ENCODE data around the gene SUSD5. TPM values are rescaled to one million over a fixed set of nuclear protein-coding genes. Genes with fewer than 3 reads are reported as not detected.
"Not testable (repeated sequence)": the region's sequence is repeated elsewhere in the genome, so short reads cannot be mapped to it uniquely, and the experiment has no call there.

Gene SUSD5
- total RNA-seq, 1 donor from 2014 or later, result 0.33 TPM

- ChIA-PET POLR2A (no interaction called here), CTCF (no interaction called here)
- TF ChIP-seq CTCF (IDR thresholded peaks at IDR 0.05), result no peak
- Mint-ChIP-seq H3K27ac (no peak overlapping the region), H3K4me1 (no peaks in the 10 kb centered on the region), H3K9me3 (no peaks in the 10 kb centered on the region), H3K4me3 (no peak overlapping the region), H3K27me3 (no peaks in the 10 kb centered on the region), H3K36me3 (ENCODE audit: low read depth) (no peaks in the 10 kb centered on the region)
- ATAC-seq (ENCODE audit: low read depth) (no peak), DNase-seq (no peak)
- intact Hi-C loops (cut with micrococcal nuclease), result no loop called here
These were observed 48.1 kb downstream of the SUSD5 start for GRCh38 chr3:33170531-33170930.

GRCh38 chr3:33167716-33168336 is 50.8 kb downstream of the SUSD5 start:
- Mint-ChIP-seq H3K27ac (no peak overlapping the region), H3K9me3 (no peaks in the 10 kb centered on the region), H3K36me3 (ENCODE audit: low read depth) (no peaks in the 10 kb centered on the region), H3K27me3 (no peaks in the 10 kb centered on the region), H3K4me3 (no peak overlapping the region), H3K4me1 (peaks cover 8% of the 10 kb centered on the region)
- DNase-seq (no peak), ATAC-seq (ENCODE audit: low read depth) (no peak)
- ChIA-PET CTCF (no interaction called here), POLR2A (no interaction called here)
- intact Hi-C loops (cut with micrococcal nuclease), result no loop called here
- no peak for TF ChIP-seq CTCF (IDR thresholded peaks at IDR 0.05)

GRCh38 chr3:33167284-33167683 is 51.3 kb downstream of the SUSD5 start:
- no peak for ATAC-seq (ENCODE audit: low read depth)
- H3K9me3 Mint-ChIP-seq, result no peaks in the 10 kb centered on the region
- H3K36me3 Mint-ChIP-seq (ENCODE audit: low read depth), result no peaks in the 10 kb centered on the region
- no peak overlapping the region for H3K4me3 Mint-ChIP-seq
- H3K27ac Mint-ChIP-seq, result no peak overlapping the region
- no peak for TF ChIP-seq CTCF (IDR thresholded peaks at IDR 0.05)
- H3K4me1 Mint-ChIP-seq, result peaks cover 8% of the 10 kb centered on the region
- DNase-seq, result no peak
- H3K27me3 Mint-ChIP-seq, result no peaks in the 10 kb centered on the region
- ChIA-PET CTCF (no interaction called here), POLR2A (interaction anchor here (0.6 kb wide), 1 partner anchor 82 kb away, joined by 3 read pairs; no protein-coding TSS in a partner anchor)
- intact Hi-C loops (cut with micrococcal nuclease), result no loop called here

GRCh38 chr3:33166095-33166494 is 52.5 kb downstream of the SUSD5 start:
- Mint-ChIP-seq H3K27me3 (no peaks in the 10 kb centered on the region), H3K4me1 (peaks cover 8% of the 10 kb centered on the region), H3K9me3 (no peaks in the 10 kb centered on the region), H3K27ac (no peak overlapping the region), H3K36me3 (ENCODE audit: low read depth) (no peaks in the 10 kb centered on the region), H3K4me3 (no peak overlapping the region)
- intact Hi-C loops (cut with micrococcal nuclease), result no loop called here
- ChIA-PET CTCF (no interaction called here), POLR2A (no interaction called here)
- no peak for TF ChIP-seq CTCF (IDR thresholded peaks at IDR 0.05)
- DNase-seq, result no peak
- no peak for ATAC-seq (ENCODE audit: low read depth)

GRCh38 chr3:33165372-33165771 is 53.2 kb downstream of the SUSD5 start:
- ChIA-PET CTCF (no interaction called here), POLR2A (no interaction called here)
- ATAC-seq (ENCODE audit: low read depth) (no peak), DNase-seq (no peak)
- no peaks in the 10 kb centered on the region for H3K36me3 Mint-ChIP-seq (ENCODE audit: low read depth)
- H3K4me1 Mint-ChIP-seq, result peaks cover 8% of the 10 kb centered on the region
- H3K9me3 Mint-ChIP-seq, result no peaks in the 10 kb centered on the region
- H3K27me3 Mint-ChIP-seq, result peaks cover 3% of the 10 kb centered on the region
- TF ChIP-seq CTCF (IDR thresholded peaks at IDR 0.05), result no peak
- intact Hi-C loops (cut with micrococcal nuclease), result no loop called here
- no peak overlapping the region for H3K27ac Mint-ChIP-seq
- H3K4me3 Mint-ChIP-seq, result no peak overlapping the region

GRCh38 chr3:33162621-33163020 is 56.0 kb downstream of the SUSD5 start:
- ATAC-seq (ENCODE audit: low read depth); H3K27me3 Mint-ChIP-seq; H3K4me3 Mint-ChIP-seq; H3K9me3 Mint-ChIP-seq; POLR2A ChIA-PET; DNase-seq; H3K4me1 Mint-ChIP-seq; H3K27ac Mint-ChIP-seq; intact Hi-C loops (cut with micrococcal nuclease); H3K36me3 Mint-ChIP-seq (ENCODE audit: low read depth); CTCF ChIA-PET: not testable (repeated sequence)
